Measurements from ENCODE around the gene EXOSC10.

EXOSC10 gene

DNA sequence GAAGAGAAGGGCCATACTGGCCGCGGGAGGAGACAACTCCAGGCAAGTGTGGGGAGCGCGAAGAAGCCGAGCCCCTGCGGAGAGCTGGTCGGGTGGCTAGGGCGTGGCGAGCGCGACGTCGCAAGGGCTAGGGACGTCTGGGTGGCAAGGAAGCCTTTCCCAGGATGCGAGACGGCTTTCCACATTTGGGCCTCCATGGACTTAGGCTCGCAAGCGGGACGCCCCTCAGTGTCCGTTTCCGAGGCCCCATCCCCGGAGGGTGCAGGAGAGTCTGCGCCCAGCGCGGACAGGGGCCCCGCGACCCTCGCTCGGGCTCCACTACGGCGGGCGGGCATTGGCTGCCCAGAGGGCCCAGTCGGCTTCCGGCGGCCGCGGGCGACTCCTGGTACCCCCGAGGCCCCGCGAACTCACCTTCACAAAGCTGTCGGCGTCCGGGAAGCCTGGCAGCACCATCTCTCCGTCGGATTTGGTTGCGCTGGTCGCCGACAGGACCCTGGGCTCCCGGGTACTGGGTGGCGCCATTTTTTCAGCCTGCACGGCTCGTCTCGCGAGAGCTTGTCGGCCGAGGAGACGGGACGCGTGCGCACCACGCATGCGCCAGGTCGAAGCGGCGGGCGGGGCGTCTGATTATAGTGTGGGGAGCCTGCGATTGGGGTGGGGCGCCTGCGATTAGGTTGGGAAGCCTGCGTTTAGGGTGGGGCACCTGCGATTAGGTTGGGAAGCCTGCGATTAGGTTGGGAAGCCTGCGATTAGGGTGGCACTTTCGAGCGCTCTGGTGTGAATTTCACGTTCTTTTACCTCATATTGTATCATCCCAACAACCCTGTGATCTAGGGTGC lies at the start of gene EXOSC10:
EXOSC10 (minus strand) TSS at position 560 of the 839 bp plus-strand sequence; CDS start at position 522, 38 bp downstream.
- peak; percentile 99 for DNase-seq (ENCODE audit: extremely low spot score)
- TF ChIP-seq, protein P1, sequence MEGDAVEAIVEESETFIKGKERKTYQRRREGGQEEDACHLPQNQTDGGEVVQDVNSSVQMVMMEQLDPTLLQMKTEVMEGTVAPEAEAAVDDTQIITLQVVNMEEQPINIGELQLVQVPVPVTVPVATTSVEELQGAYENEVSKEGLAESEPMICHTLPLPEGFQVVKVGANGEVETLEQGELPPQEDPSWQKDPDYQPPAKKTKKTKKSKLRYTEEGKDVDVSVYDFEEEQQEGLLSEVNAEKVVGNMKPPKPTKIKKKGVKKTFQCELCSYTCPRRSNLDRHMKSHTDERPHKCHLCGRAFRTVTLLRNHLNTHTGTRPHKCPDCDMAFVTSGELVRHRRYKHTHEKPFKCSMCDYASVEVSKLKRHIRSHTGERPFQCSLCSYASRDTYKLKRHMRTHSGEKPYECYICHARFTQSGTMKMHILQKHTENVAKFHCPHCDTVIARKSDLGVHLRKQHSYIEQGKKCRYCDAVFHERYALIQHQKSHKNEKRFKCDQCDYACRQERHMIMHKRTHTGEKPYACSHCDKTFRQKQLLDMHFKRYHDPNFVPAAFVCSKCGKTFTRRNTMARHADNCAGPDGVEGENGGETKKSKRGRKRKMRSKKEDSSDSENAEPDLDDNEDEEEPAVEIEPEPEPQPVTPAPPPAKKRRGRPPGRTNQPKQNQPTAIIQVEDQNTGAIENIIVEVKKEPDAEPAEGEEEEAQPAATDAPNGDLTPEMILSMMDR (IDR thresholded peaks at IDR 0.05; ENCODE audit: control extremely low read depth, extremely low read depth, low read depth, missing control alignments): no peak
- POLR2A ChIA-PET: no interaction called here
- CTCF ChIA-PET: interaction anchor here (1.0 to 2.5 kb wide), 7 partner anchors 10 to 670 kb away, joined by 3 to 20 read pairs (median 4); partner anchors contain the start of gene CENPS

DNA sequence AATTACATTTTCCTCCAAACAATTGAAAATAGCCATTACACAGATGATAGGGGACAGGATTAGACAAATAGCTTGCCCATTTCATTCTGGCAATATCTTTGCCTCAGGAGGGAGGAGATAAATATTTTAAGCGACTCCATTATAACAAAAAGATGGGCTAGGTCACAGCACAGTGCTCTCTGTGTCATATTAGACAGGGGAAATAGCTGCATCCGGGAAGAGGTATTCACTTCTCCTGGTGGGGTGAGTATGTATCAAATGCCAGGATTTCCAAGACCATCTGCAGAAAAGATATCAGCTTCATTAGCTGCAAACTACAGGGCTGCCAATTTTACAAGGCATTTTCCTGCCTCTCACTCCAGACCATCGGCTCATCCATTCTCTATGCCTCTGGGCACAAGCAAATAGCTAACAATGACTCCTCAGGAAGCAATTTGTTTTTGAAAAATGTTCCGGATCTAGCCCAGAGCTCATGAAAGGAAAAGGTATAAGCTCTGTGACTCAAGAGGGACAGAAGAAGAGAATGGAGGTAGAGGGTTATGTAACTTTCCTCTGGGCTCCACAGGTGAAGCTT lies 47.6 kb upstream of the EXOSC10 start:
- ChIA-PET POLR2A (no interaction called here), CTCF (interaction anchor here (1.0 to 2.5 kb wide), 7 partner anchors 12 to 110 kb away, joined by 3 to 6 read pairs (median 3); no protein-coding TSS in a partner anchor)
- DNase-seq (ENCODE audit: extremely low spot score): no peak
- TF ChIP-seq, protein P1 (IDR thresholded peaks at IDR 0.05; ENCODE audit: control extremely low read depth, extremely low read depth, low read depth, missing control alignments): no peak

DNA sequence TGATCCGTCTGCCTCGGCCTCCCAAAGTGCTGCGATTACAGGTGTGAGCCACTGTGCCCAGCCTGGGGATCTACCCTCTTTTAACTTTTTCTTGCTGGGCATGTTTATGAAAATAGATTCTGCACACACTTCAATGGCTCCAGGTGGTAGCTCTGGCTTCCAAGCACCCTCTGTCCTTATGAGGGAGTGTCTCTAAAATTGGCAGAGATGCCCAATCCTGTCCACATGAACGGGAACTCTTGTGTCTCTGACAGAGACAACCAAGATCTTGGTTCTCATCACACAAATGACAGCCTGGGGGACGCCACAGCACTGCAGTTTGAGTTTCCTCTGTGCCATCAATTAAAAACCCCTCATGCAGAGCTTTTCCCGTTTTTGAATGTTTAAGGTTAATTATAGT lies 46.1 kb upstream of the EXOSC10 start:
- POLR2A ChIA-PET: no interaction called here
- CTCF ChIA-PET: interaction anchor here (0.8 to 2.5 kb wide), 7 partner anchors 10 to 108 kb away, joined by 3 to 7 read pairs (median 3); no protein-coding TSS in a partner anchor
- DNase-seq (ENCODE audit: extremely low spot score): no peak
- TF ChIP-seq, protein P1 (IDR thresholded peaks at IDR 0.05; ENCODE audit: control extremely low read depth, extremely low read depth, low read depth, missing control alignments): no peak

DNA sequence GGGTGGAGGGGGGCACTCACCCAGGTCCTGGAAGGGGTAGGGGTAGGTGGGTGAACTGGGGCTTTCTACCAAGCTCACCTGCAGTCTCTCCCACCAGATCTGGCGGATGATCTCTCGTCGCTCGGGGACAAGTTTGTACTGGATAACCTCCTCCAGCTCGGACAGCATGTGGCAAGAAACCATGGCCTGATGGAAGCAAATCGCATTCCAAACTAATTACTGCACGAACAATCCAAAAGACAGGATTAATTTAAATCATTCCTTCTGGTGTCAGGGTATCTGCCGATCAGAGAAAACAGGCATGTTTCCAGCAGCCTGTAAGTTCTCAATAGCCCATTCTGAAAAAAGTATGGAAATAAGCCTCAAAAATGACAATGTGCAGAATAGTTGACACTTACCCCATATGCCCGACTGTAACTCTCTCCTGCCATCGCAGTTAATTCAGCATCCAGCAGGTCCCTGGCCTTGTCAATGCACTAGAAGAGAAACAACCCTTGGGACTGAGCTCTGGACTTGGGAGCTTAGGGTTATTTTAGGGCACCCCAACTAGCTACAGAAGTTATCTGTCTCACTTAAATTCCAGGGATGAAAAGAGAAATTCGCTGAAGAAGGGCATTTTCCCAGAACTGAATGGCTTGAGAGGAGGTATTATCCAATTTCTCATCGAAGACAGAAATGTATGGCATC lies 45.0 kb upstream of the EXOSC10 start:
- no peak for DNase-seq (ENCODE audit: extremely low spot score)
- CTCF ChIA-PET: interaction anchor here (0.9 to 2.2 kb wide), 5 partner anchors 9 to 60 kb away, joined by 3 to 7 read pairs (median 3); no protein-coding TSS in a partner anchor
- POLR2A ChIA-PET: no interaction called here

DNA sequence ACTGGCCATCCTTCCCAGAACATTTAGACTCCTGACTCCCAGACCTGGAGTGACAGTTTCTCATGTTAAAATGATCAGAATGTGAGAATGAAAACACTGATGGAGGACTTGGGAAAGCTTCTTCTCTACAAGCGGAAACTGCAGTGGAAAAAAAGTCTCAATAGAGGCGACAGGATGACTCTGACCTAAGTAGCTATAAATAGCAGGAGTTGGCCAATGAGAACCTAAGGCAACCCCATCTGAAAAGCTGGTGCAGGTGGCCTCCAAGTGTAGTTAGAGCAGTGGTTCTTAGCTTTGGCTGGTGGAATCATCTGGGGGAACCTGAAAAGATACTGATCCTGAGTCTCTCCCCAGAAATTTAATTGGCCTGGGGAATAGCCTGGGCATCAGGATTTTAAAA lies 44.2 kb upstream of the EXOSC10 start:
- POLR2A ChIA-PET: no interaction called here
- TF ChIP-seq, protein P1 (IDR thresholded peaks at IDR 0.05; ENCODE audit: control extremely low read depth, extremely low read depth, low read depth, missing control alignments): no peak

More for the DNA sequence above, 45.0 kb upstream of the EXOSC10 start:
- TF ChIP-seq, protein P1 (IDR thresholded peaks at IDR 0.05; ENCODE audit: control extremely low read depth, extremely low read depth, low read depth, missing control alignments): no peak

DNA sequence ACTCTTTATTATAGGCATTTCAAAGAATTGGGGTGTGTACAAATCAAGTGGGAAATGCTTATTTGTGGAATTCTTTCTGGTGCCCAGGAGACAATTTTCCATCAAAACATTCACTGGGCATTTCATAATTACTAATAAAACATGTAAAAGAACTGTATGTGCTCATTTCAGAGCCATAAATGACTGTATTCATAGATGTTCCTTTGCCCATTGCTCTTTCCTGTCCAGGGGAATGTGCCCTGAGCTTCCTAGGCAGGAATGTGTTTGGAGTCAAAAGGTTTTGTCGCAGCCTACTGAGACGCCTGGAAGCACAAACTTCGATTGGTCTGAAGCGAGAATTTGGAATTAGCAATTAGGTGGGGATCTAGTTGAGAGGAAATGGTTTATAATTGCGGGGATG lies 43.7 kb upstream of the EXOSC10 start:
- TF ChIP-seq, protein P1 (IDR thresholded peaks at IDR 0.05; ENCODE audit: control extremely low read depth, extremely low read depth, low read depth, missing control alignments): no peak
- CTCF ChIA-PET: interaction anchor here (0.9 to 2.2 kb wide), 4 partner anchors 11 to 61 kb away, joined by 3 to 7 read pairs (median 4); no protein-coding TSS in a partner anchor
- POLR2A ChIA-PET: no interaction called here
- DNase-seq (ENCODE audit: extremely low spot score): no peak

More for the DNA sequence above, 44.2 kb upstream of the EXOSC10 start:
- CTCF ChIA-PET: interaction anchor here (0.9 to 2.2 kb wide), 4 partner anchors 13 to 60 kb away, joined by 3 to 7 read pairs (median 4); no protein-coding TSS in a partner anchor
- DNase-seq (ENCODE audit: extremely low spot score): peak; percentile 31

Data from GM10248 (cell line).